HL-60 (cell line): ENCODE measurements around the gene METTL16.

Source experiments
- DNase-seq, 2 experiments: peaks; one replicate each; pipeline ENCODE4 v3.0.0-alpha.2; 2010 to 2020; ENCODE audit warnings: low read depth in 1 of 2, low spot score in 1 of 2
- H3K27ac ChIP-seq: fragments of 250-450 bp; sonication (Bioruptor Pico); replicated peaks from 2 replicates; pipeline ENCODE4 v1.5.1; 2020; ENCODE audit warnings: mild to moderate bottlenecking, moderate library complexity
- H3K27me3 ChIP-seq: fragments of 250-450 bp; sonication (Bioruptor Pico); 2 replicates; pipeline ENCODE4 v1.5.1; 2021; ENCODE audit warnings: mild to moderate bottlenecking, moderate library complexity; ENCODE audit not compliant: insufficient read depth, poor library complexity, severe bottlenecking
- H3K4me3 ChIP-seq: replicated peaks from 2 replicates; pipeline ENCODE4 v1.5.1; 2011; ENCODE audit warnings: mild to moderate bottlenecking, control low read depth, low read length; ENCODE audit not compliant: insufficient read depth
- CTCF ChIP-seq: IDR thresholded peaks from one replicate; pipeline ENCODE4 v1.5.1; 2011; ENCODE audit warnings: low read length, control low read depth, inconsistent platforms; ENCODE audit not compliant: insufficient read depth
- GABPA ChIP-seq: IDR thresholded peaks from 2 replicates; pipeline ENCODE4 v1.6.1; 2012; ENCODE audit warnings: low read depth
- POLR2AphosphoS5 ChIP-seq: IDR thresholded peaks from 2 replicates; pipeline ENCODE4 v1.6.1; 2012; ENCODE audit warnings: low read depth
- REST ChIP-seq: IDR thresholded peaks from 2 replicates; pipeline ENCODE4 v1.6.1; 2012; ENCODE audit warnings: low read depth; ENCODE audit not compliant: insufficient replicate concordance
- SPI1 ChIP-seq: IDR thresholded peaks from 2 replicates; pipeline ENCODE4 v1.6.1; 2012; ENCODE audit warnings: low read depth, mild to moderate bottlenecking, borderline replicate concordance
- long read RNA-seq: library from polyadenylated mRNA; unstranded; transcript quantifications from one replicate; pipeline ENCODE4 v2.0.0, GENCODE V29; 2020

METTL16 gene
- long read RNA-seq, full-length matches to known transcripts, result 7 of 52 reads
- long read RNA-seq, partial matches to known transcripts, result 8 of 52 reads
- long read RNA-seq, other reads (novel, unspliced or antisense), result 37 of 52 reads

DNA sequence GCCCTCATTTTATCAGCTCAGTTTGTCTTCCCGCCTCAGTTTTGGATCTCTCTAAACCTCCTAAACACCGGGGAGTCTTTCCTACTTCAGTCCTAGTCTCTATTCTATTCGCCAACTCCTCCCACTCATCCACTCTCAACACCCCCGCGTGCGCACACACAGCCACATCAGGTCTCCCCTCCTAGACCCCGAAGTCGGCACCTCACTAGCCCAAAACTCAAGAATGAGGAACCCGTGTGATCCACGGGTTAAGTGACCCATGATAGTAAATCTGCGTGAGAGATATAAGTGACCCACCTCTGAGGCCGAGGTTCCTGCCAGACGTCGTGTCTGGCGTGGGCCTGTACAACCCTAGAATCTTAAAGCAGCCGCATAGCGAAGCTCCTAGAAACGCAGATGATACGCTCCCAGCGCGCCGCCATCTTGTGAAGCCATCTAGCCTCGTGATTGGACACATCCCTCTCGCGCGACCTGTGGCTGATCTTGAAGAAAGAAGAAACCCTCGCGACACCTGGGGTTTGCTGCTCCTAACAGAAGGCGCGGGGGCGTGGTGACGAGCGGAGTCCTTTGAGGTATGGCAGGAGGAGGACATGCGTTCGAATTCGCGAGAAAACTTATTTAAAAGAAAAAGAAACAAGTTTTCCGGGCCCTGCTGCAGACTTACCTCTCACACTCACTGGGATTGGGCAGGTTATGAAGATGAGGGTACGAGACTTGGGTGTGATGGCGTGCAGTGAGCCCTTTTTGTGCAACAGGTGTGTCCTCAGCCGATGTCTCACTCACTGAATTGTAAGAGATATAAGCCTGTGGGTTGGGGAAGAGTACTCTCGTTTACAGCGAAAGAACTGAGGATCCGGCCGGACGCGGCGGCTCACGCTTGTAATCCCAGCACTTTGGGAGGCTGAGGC is at the start of gene METTL16:
METTL16 (minus strand) TSS at position 427 of the 908 bp plus-strand sequence. CDS start 9,557 bp downstream, outside the sequence.
- peak within 1 kb of the TSS; percentile 91 for H3K27ac ChIP-seq
- H3K27me3 ChIP-seq, result no peaks in the 10 kb centered on the region
- peak; percentile 85 to 95 for DNase-seq
- peak within 1 kb of the TSS; percentile 72 for H3K4me3 ChIP-seq
- TF ChIP-seq SPI1 (peak; percentile 15; the same call in 1 of the 2 replicates), POLR2AphosphoS5 (peak; percentile 90), REST (peak; percentile 29), GABPA (no peak), CTCF (no peak)

DNA sequence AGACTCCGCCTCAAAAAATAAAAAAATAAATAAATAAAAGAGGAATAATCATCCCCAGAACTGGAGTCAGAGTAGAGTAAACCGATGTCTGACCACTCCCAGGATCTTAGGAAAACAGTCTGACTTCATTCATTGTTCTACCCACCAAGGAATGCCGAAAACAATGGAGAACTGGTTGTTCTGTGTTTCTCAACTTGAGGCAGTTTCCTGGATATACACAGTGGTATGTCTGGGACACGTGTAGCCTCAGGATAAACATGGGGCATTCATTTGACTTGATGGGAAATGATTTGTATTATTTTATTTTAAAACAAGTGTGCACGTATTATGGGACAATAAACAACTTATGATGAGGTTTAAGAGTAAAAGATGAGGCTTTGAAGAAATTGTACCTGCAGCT is 49.0 kb upstream of the METTL16 start:
- no peaks in the 10 kb centered on the region for H3K27me3 ChIP-seq
- no peak overlapping the region for H3K4me3 ChIP-seq
- DNase-seq, result no peak
- TF ChIP-seq CTCF, result no peak
- no peak overlapping the region for H3K27ac ChIP-seq

DNA sequence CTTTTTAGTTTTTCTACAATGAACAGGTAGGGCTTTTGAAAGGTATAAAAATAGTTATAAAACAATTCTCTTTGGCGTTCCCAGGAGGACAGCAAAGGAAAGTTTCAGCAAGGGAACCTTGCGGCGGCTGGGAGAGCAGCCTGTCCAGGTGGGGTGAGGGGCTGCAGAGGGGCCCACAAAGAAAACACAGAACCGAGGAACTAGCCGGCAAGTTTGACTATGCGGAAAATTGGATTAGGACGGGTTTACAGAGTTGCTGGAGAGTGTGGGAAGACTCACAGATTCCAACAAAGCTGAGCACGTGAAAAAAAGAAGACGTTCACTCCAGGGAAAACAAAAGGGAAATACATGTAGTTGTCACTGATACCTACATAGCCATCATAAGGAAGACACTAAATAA is 40.2 kb upstream of the METTL16 start:
- no peak for TF ChIP-seq REST
- TF ChIP-seq SPI1, result no peak
- no peak overlapping the region for H3K27ac ChIP-seq
- no peak overlapping the region for H3K4me3 ChIP-seq
- H3K27me3 ChIP-seq, result no peaks in the 10 kb centered on the region
- no peak for DNase-seq

GRCh38 chr17:2551493-2551892 is 39.8 kb upstream of the METTL16 start:
- TF ChIP-seq CTCF (no peak), SPI1 (no peak), REST (no peak), POLR2AphosphoS5 (no peak), GABPA (no peak)

More at GRCh38 chr17:2551493-2551892, 39.8 kb upstream of the METTL16 start:
- Histone ChIP-seq H3K27ac (no peak overlapping the region), H3K4me3 (no peak overlapping the region), H3K27me3 (no peaks in the 10 kb centered on the region)
- DNase-seq, result no peak
